Fibroblast of mammary gland (primary cell): ENCODE results near the gene XRCC6.
A peak's percentile ranks its signal among the peaks of the same experiment; 100 is the strongest.

ENCODE experiments used
- DNase-seq: peaks from one replicate; pipeline ENCODE4 v3.0.0-alpha.2; 2010; ENCODE audit warnings: low read depth
- H3K4me3 ChIP-seq: 2 replicates; pipeline ENCODE4 v1.5.1; 2011; ENCODE audit warnings: low read depth, mild to moderate bottlenecking, low read length, moderate library complexity; ENCODE audit not compliant: control insufficient read depth
- CTCF ChIP-seq: conservative IDR thresholded peaks from 2 replicates; pipeline ENCODE4 v1.5.1; 2011; ENCODE audit warnings: low read depth, low read length, inconsistent platforms; ENCODE audit not compliant: control insufficient read depth, insufficient read depth

The XRCC6 gene

GRCh38 chr22:41672780-41673509, 51.9 kb downstream of the XRCC6 start:
- no peak for DNase-seq
- H3K4me3 ChIP-seq: no peak overlapping the region
- peak; percentile 31 for TF ChIP-seq CTCF

GRCh38 chr22:41674846-41675340, 53.8 kb downstream of the XRCC6 start:
- no peak for TF ChIP-seq CTCF
- DNase-seq: no peak
- H3K4me3 ChIP-seq: no peak overlapping the region

GRCh38 chr22:41676134-41676533, 55.0 kb downstream of the XRCC6 start:
- no peak for TF ChIP-seq CTCF
- DNase-seq: no peak
- H3K4me3 ChIP-seq: no peak overlapping the region

- peak overlapping the region; percentile 66 for H3K4me3 ChIP-seq
- DNase-seq: peak; percentile 27
- no peak for TF ChIP-seq CTCF
These were observed 60.5 kb downstream of the XRCC6 start for GRCh38 chr22:41681616-41682015.

- no peak for TF ChIP-seq CTCF
- peak; percentile 86 for DNase-seq
- H3K4me3 ChIP-seq: peak overlapping the region; percentile 66
These were observed 61.1 kb downstream of the XRCC6 start for GRCh38 chr22:41682033-41682807.

- TF ChIP-seq CTCF: no peak
- H3K4me3 ChIP-seq: no peak overlapping the region
These were observed 62.0 kb downstream of the XRCC6 start for GRCh38 chr22:41683052-41683451.

More at GRCh38 chr22:41683052-41683451, 62.0 kb downstream of the XRCC6 start:
- DNase-seq: no peak
